IMR-90 (cell line): Measurements from ENCODE around the gene ZNF879. TPM values are rescaled to one million over a fixed set of nuclear protein-coding genes. Genes with fewer than 3 reads are reported as not detected.

Experiments
- ATAC-seq: fragments of 200-7000 bp; cut with Tn5 transposase; 2 replicates; pipeline ENCODE4 v1.9.1; 2020; ENCODE audit warnings: low read depth, mild to moderate bottlenecking, moderate library complexity
- BruUV-seq: library from RNA; stranded (reverse); fragments of 400-500 nt; replicated peaks from 2 replicates; lab custom pipeline; 2021; lab: Mats Ljungman, UMichigan
- CTCF ChIA-PET: fragments of 300-600 bp; formaldehyde crosslinking; extraction: SDS; loops from one replicate; lab custom pipeline; 2021; ENCODE audit warnings: antibody characterized with exemption; lab: Yijun Ruan, JAX
- POLR2A ChIA-PET: fragments of 300-600 bp; sonication (Branson Sonifier 250); formaldehyde crosslinking; loops from one replicate; lab custom pipeline; 2022; ENCODE audit warnings: antibody characterized with exemption; ENCODE audit not compliant: unreplicated experiment; lab: Charles Lee
- DNase-seq: peaks from one replicate; pipeline ENCODE4 v3.0.0; 2013
- H2AFZ ChIP-seq: replicated peaks from 2 replicates; pipeline ENCODE3; 2013; ENCODE audit warnings: low read length, mild to moderate bottlenecking; ENCODE audit not compliant: poor library complexity
- H2AK5ac ChIP-seq: 2 replicates; pipeline ENCODE4 v1.6.1; 2013; ENCODE audit warnings: low read depth, low read length, inconsistent platforms
- H2AK9ac ChIP-seq: replicated peaks from 2 replicates; pipeline ENCODE3; 2013; ENCODE audit warnings: mild to moderate bottlenecking, low read depth, low read length, moderate library complexity; ENCODE audit not compliant: poor library complexity
- H2BK120ac ChIP-seq: 2 replicates; pipeline ENCODE4 v1.6.1; 2013; ENCODE audit warnings: low read depth, low read length, inconsistent platforms
- H2BK15ac ChIP-seq: 3 replicates; pipeline ENCODE4 v1.6.1; 2013; ENCODE audit warnings: low read depth, low read length, inconsistent platforms
- H2BK20ac ChIP-seq: 2 replicates; pipeline ENCODE4 v1.6.1; 2013; ENCODE audit warnings: low read depth, mild to moderate bottlenecking, inconsistent platforms, low read length, moderate library complexity
- H2BK5ac ChIP-seq: 2 replicates; pipeline ENCODE4 v1.6.1; 2013; ENCODE audit warnings: mild to moderate bottlenecking, low read depth, low read length, inconsistent platforms; ENCODE audit not compliant: poor library complexity, severe bottlenecking
- H3K14ac ChIP-seq: replicated peaks from 2 replicates; pipeline ENCODE4 v1.6.1; 2013; ENCODE audit warnings: low read depth, low read length, inconsistent platforms
- H3K18ac ChIP-seq: 2 replicates; pipeline ENCODE4 v1.6.1; 2013; ENCODE audit warnings: low read depth, low read length, control low read depth
- H3K23ac ChIP-seq: 2 replicates; pipeline ENCODE4 v1.6.1; 2013; ENCODE audit warnings: low read depth, low read length, inconsistent platforms
- H3K27ac ChIP-seq: 2 replicates; pipeline ENCODE4 v1.5.1; 2013; ENCODE audit warnings: mild to moderate bottlenecking, control low read depth, low read length; ENCODE audit not compliant: insufficient read depth
- H3K27me3 ChIP-seq: 2 replicates; pipeline ENCODE4 v1.6.1; 2013; ENCODE audit warnings: low read length; ENCODE audit not compliant: control insufficient read depth, insufficient read depth
- H3K36me3 ChIP-seq: 2 replicates; pipeline ENCODE4 v1.6.1; 2013; ENCODE audit warnings: low read length, mixed read lengths; ENCODE audit not compliant: control insufficient read depth, insufficient read depth
- H3K4ac ChIP-seq: 2 replicates; pipeline ENCODE4 v1.6.1; 2013; ENCODE audit warnings: low read depth, low read length, inconsistent platforms
- H3K4me1 ChIP-seq: 2 replicates; pipeline ENCODE4 v1.6.1; 2013; ENCODE audit warnings: low read length, mixed read lengths; ENCODE audit not compliant: control insufficient read depth, insufficient read depth
- H3K4me2 ChIP-seq: 2 replicates; pipeline ENCODE4 v1.6.1; 2013; ENCODE audit warnings: low read depth, mild to moderate bottlenecking, control low read depth, low read length, moderate library complexity
- H3K4me3 ChIP-seq: 2 replicates; pipeline ENCODE4 v1.5.1; 2013; ENCODE audit warnings: low read depth, mild to moderate bottlenecking, control low read depth, low read length, moderate library complexity; ENCODE audit not compliant: insufficient read depth
- H3K56ac ChIP-seq: 2 replicates; pipeline ENCODE4 v1.6.1; 2013; ENCODE audit warnings: low read length, inconsistent platforms; ENCODE audit not compliant: insufficient read depth; ENCODE audit errors: extremely low read depth
- H3K79me1 ChIP-seq, 2 experiments: 2 replicates each; pipeline ENCODE4 v1.6.1; 2013; ENCODE audit warnings: low read length in 2 of 2, inconsistent platforms in 1 of 2, low read depth in 1 of 2
- H3K9ac ChIP-seq: 2 replicates; pipeline ENCODE4 v1.6.1; 2013; ENCODE audit warnings: low read depth, low read length, control low read depth
- H3K9me1 ChIP-seq: 2 replicates; pipeline ENCODE4 v1.6.1; 2013; ENCODE audit warnings: low read length, inconsistent platforms; ENCODE audit not compliant: insufficient read depth
- H3K9me3 ChIP-seq: 2 replicates; pipeline ENCODE4 v1.6.1; 2013; ENCODE audit warnings: low read length; ENCODE audit not compliant: control insufficient read depth, insufficient read depth
- H4K20me1 ChIP-seq: 2 replicates; pipeline ENCODE4 v1.6.1; 2013; ENCODE audit warnings: low read length, inconsistent platforms; ENCODE audit not compliant: insufficient read depth
- H4K5ac ChIP-seq: 2 replicates; pipeline ENCODE4 v1.6.1; 2013; ENCODE audit warnings: mild to moderate bottlenecking, low read depth, low read length, control low read depth
- H4K8ac ChIP-seq, 2 experiments: 2 replicates each; pipeline ENCODE4 v1.6.1; 2013; ENCODE audit warnings: low read depth in 2 of 2, low read length in 2 of 2, control low read depth in 1 of 2, inconsistent platforms in 1 of 2
- H4K91ac ChIP-seq: 2 replicates; pipeline ENCODE4 v1.6.1; 2013; ENCODE audit warnings: low read depth, low read length, inconsistent platforms; ENCODE audit not compliant: insufficient read depth
- BHLHE40 ChIP-seq: fragments of 150-350 bp; IDR thresholded peaks from 2 replicates; pipeline ENCODE4 v1.6.1; 2016; ENCODE audit warnings: mild to moderate bottlenecking, low read depth, low read length
- CHD1 ChIP-seq: IDR thresholded peaks from 2 replicates; pipeline ENCODE4 v1.6.1; 2012; ENCODE audit warnings: low read depth, low read length, improper control_type of control experiment
- FOS ChIP-seq: fragments of 150-350 bp; IDR thresholded peaks from 2 replicates; pipeline ENCODE4 v1.6.1; 2016; ENCODE audit warnings: low read depth, low read length
- MAFK ChIP-seq: IDR thresholded peaks from 2 replicates; pipeline ENCODE4 v1.6.1; 2012; ENCODE audit warnings: low read depth, low read length, improper control_type of control experiment
- POLR2A ChIP-seq: IDR thresholded peaks from 2 replicates; pipeline ENCODE4 v1.6.1; 2012; ENCODE audit warnings: mild to moderate bottlenecking, low read depth, low read length
- WGBS, 2 experiments: methylation state at CpG; one replicate each; pipeline versions ENCODE4 v1.1.5 to v1.1.7; 2013; ENCODE audit warnings: missing lambda C conversion rate in 2 of 2; ENCODE audit not compliant: insufficient read length in 1 of 2; ENCODE audit errors: extremely low coverage in 2 of 2; 5-methylcytosine and 5-hydroxymethylcytosine counted together
- dilution Hi-C: fragments of 300-500 bp; cut with HindIII; formaldehyde crosslinking; loops from one replicate; pipeline ENCODE4 v1.14.3; 2018; ENCODE audit warnings: low sequenced_read_pairs; ENCODE audit not compliant: unreplicated experiment
- in situ Hi-C: fragments of 300-500 bp; cut with MboI; formaldehyde crosslinking; loops from 3 replicates; pipeline ENCODE4 v1.14.3; 2019; ENCODE audit warnings: low sequenced_read_pairs, inconsistent platforms, mixed read lengths
- intact Hi-C: fragments of 100-400 bp; cut with micrococcal nuclease; formaldehyde crosslinking; loops from 2 replicates; pipeline ENCODE4 v1.10.0; 2022
- polyA plus RNA-seq, 3 experiments: library from polyadenylated mRNA; depleted of rRNA; stranded (reverse); fragments of >200 nt; gene quantifications; 2 replicates each; pipeline ENCODE4 v1.2.3, GENCODE V29; 2012; ENCODE audit warnings: low replicate concordance in 1 of 3
- total RNA-seq: library from RNA; depleted of rRNA; stranded (reverse); fragments of >200 nt; gene quantifications from 2 replicates; pipeline ENCODE4 v1.2.3, GENCODE V29; 2012
- TF ChIP-seq, protein P1 (sequence below): conservative IDR thresholded peaks from 2 replicates; pipeline ENCODE4 v1.5.1; 2012; ENCODE audit warnings: mild to moderate bottlenecking, low read depth, low read length, improper control_type of control experiment
- TF ChIP-seq, protein P2 (sequence below): fragments of 150-350 bp; IDR thresholded peaks from 2 replicates; pipeline ENCODE4 v1.6.1; 2016; ENCODE audit warnings: low read depth, mild to moderate bottlenecking, low read length, moderate library complexity, borderline replicate concordance

The ZNF879 gene
- total and polyA plus RNA-seq, 2 of the 4 experiments (the other 2 are of a cell fraction): 1.4 to 3.4 TPM

DNA sequence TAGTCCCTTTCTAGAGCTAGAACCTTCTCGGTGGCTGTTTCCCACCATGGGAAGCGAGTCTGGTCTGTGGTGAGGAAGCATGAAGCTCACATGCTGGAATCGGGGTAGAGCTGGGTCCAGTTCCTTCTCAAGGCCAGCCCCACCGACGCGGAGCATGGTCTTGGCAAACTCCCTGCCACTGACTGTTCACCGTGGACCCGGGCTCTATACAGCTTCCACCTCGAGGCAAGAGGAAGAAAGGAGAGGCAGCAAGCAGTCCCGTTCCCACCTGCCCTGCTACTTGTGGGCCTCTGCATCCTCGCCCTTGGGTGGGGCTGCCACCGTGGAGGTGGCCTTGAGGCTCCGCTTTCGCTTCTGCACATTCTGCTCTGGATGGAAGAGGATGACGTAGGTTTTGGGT, 42.2 kb upstream of the ZNF879 start:
- Histone ChIP-seq H3K27ac (no peak overlapping the region), H3K4me2 (no peak overlapping the region), H3K18ac (no peak overlapping the region), H3K27me3 (no peaks in the 10 kb centered on the region), H2AK9ac (no peak overlapping the region), H3K9me3 (peaks cover 62% of the 10 kb centered on the region), H3K4ac (no peak overlapping the region), H3K36me3 (no peaks in the 10 kb centered on the region), H3K79me1 (no peaks in the 10 kb centered on the region), H3K4me3 (no peak overlapping the region), H3K9ac (no peak overlapping the region), H4K20me1 (no peaks in the 10 kb centered on the region), H3K14ac (no peak overlapping the region), H3K9me1 (no peaks in the 10 kb centered on the region), H2BK5ac (no peak overlapping the region), H2BK20ac (no peak overlapping the region), H3K56ac (no peak overlapping the region), H3K4me1 (no peaks in the 10 kb centered on the region), H4K8ac (no peak overlapping the region), H4K5ac (no peak overlapping the region), H2AFZ (peak overlapping the region; percentile 21), H2BK120ac (no peak overlapping the region), H2AK5ac (no peak overlapping the region), H2BK15ac (no peak overlapping the region), H4K91ac (no peak overlapping the region), H3K23ac (no peak overlapping the region)
- in situ Hi-C loops: no loop called here
- ATAC-seq (no peak), DNase-seq (no peak)
- ChIA-PET POLR2A (no interaction called here), CTCF (no interaction called here)
- 58% methylated on average over 2 of the region's 15 CpGs; no CpG with 5 or more reads in 1 of the 2 experiments for WGBS, 2 experiments
- TF ChIP-seq POLR2A: no peak
- TF ChIP-seq, protein P1, sequence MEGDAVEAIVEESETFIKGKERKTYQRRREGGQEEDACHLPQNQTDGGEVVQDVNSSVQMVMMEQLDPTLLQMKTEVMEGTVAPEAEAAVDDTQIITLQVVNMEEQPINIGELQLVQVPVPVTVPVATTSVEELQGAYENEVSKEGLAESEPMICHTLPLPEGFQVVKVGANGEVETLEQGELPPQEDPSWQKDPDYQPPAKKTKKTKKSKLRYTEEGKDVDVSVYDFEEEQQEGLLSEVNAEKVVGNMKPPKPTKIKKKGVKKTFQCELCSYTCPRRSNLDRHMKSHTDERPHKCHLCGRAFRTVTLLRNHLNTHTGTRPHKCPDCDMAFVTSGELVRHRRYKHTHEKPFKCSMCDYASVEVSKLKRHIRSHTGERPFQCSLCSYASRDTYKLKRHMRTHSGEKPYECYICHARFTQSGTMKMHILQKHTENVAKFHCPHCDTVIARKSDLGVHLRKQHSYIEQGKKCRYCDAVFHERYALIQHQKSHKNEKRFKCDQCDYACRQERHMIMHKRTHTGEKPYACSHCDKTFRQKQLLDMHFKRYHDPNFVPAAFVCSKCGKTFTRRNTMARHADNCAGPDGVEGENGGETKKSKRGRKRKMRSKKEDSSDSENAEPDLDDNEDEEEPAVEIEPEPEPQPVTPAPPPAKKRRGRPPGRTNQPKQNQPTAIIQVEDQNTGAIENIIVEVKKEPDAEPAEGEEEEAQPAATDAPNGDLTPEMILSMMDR: no peak
- TF ChIP-seq, protein P2, sequence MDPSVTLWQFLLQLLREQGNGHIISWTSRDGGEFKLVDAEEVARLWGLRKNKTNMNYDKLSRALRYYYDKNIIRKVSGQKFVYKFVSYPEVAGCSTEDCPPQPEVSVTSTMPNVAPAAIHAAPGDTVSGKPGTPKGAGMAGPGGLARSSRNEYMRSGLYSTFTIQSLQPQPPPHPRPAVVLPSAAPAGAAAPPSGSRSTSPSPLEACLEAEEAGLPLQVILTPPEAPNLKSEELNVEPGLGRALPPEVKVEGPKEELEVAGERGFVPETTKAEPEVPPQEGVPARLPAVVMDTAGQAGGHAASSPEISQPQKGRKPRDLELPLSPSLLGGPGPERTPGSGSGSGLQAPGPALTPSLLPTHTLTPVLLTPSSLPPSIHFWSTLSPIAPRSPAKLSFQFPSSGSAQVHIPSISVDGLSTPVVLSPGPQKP: no peak
- no peak for TF ChIP-seq FOS
- no peak for TF ChIP-seq CHD1
- no peak for TF ChIP-seq BHLHE40
- no peak for TF ChIP-seq MAFK
- no TSS peak for BruUV-seq
- dilution Hi-C loops: no loop called here
- intact Hi-C loops: no loop called here
